ENCODE results near the gene ATXN7.

Gene ATXN7

GRCh38 chr3:63867225-63867624, 3.6 kb downstream of the ATXN7 start:
- DNase-seq, result no peak

DNA sequence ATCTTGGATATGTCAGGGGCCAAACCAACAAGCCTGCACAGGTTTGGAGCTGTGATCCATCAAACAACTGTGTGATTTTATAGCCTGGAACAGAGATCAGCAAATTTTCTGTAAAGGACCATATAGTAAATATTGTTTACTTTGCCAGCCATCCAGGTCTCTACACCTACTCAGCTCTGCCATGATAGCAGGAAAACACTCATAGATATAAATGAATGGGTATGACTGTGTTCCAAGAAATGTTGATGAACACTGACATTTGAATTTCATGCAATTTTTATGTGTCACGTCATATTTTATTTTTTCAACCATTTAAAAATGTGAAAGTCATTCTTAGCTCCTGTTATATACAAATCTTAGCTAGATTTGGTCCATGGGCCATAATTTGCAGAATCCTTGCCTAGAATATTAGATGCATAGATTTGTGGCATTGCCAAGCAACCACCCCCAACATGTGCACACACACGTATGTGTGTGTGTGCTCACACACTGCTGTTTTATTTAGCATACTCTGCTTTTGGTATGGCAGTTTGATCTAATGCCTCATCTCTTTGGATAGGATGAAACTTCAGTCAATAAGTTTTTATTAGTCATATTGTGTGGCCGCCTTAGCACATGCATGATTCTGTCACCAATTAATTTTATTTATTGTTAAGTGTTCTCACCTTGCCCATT, 6.4 kb downstream of the ATXN7 start:
- no peak for DNase-seq

- DNase-seq, result no peak
Measured at GRCh38 chr3:63870615-63871005, 6.9 kb downstream of the ATXN7 start.

DNA sequence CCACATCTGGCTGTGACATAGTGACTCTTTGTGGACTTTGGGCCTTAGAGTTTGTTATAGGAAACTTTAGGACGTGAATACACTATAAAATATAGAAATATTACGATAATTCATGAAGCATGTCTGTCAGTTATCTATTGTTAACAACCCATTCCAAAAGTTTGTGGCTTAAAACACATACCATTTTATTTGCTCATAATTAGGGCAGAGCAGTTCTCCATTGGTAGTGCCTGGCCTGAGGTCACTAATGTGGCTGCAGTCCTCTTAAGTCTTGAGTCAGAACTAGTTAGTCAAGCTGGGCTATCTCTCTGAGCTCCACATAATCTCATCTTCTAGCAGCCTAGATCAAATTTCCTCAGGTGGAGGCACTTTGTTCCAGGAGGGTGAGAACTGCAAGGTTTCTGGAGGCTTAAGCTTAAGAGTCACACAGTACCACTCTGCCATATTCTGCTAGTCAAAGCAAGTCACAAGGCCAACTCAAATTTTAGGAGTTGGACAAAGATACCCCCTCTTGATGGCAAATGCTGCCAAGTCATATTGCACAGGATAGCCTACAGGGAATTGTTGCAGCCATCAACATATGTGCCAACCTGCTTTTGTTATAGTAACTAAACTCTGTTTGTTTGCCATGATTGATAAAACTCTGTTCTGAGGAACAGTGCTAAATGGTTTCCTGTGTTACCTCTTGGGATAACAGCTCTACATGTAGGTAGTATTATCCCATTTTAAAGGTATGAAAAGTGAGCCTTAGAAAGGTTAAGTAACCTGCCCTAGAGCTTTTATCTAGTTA, 8.7 kb downstream of the ATXN7 start:
- DNase-seq, result no peak

- DNase-seq, result no peak
Measured at GRCh38 chr3:63874769-63875168, 11.1 kb downstream of the ATXN7 start.

GRCh38 chr3:63875510-63875909, 11.8 kb downstream of the ATXN7 start:
- no peak for DNase-seq

- no peak for DNase-seq
Measured at GRCh38 chr3:63876260-63876659, 12.6 kb downstream of the ATXN7 start.

DNA sequence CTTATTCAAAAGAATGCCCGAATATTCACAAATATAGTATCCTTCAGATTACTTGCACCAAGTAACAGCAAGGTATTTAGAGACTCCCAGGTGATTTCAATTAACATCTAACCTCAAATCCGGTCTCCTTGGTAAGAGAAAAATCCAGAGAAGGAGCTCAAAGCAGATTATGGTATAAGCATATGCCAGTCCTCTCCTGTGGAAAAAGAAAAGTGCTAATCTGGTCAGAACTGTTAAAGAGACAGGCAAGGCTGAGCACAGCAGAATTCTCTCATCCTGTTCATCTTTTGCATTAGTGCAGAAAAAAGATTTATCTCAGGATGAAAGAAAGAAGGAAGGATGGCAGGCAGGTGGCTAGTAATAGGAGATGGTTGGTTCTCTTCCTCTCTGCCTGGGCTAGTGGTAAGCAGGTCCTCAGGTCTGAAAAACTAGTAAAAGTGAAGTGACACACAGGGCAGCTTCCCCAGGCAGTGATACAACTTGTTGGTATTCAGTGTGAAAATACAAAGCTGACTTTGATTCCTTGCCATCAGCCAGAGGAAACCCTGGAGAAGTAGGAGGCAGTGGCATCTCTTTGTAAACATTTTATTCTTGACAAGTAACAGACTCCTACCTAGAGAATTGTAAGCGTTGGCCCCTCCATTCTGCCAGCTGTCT, 14.2 kb downstream of the ATXN7 start:
- DNase-seq, result no peak

GRCh38 chr3:63878394-63879060, 14.9 kb downstream of the ATXN7 start:
- no peak for DNase-seq

DNA sequence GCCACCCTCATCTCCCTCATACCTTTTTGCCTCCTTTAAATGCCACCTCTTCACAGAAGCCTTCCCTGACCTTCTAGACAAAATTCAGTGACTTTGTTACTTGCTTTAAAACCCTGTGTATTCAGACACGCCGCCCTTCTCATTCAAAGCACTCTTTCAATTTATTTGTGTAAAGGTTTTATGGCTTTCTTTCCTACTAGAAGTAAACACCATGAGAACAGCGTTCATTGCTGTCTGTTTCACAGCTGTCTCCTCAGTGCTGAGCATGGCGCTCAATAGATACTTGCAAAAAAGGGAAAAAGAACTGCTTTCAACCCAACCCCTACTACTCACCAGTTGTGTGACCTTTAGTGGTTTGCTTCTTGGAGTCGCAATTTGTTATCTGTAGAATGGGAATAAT, 17.0 kb downstream of the ATXN7 start:
- DNase-seq, result no peak

- no peak for DNase-seq
Measured at GRCh38 chr3:63886858-63887257, 23.2 kb downstream of the ATXN7 start.

DNA sequence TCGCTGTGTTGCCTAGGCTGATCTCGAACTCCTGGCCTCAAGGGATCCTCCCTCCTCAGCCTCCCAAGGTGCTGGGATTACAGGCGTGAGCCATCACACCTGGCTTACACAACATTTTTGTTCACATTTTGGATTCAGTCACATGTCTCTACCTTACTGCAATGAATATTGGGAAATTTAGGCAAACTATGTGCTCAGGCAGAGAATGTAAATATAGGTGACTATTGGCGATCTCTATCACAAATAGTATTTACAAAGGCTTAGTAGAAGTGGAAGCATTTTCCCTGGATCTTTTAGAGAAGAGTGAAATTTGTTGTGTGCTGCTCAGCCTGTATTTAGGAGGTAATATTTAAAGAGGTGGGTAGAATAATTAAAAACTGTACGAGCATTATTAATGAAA, 27.9 kb downstream of the ATXN7 start:
- no peak for DNase-seq

DNA sequence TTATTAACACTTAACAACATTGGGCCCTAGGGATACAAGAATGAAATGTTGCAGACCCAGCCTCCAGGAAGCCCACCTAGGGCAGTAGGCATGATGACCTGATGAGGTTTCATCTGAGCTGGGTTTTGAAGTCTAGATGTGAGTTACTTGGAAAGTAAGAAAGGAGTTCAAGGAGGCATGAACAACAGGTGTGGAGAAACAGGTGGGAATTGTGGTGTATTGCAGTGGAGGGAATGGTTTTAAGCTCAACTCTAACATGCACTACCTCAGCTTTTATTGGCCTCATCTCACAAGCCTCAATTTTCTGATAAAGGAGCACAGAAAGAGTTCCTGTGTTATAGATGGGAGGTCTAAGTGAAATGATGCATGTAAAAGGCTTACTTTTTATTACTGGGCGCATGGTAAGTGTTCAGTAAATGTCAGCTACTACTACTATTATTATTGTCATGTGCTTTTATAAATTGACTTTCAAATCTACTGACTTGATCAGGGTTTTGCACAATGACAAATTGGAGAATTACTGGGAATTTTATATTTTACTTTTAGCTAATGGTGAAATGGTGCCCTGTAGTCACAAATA, 29.2 kb downstream of the ATXN7 start:
- no peak for DNase-seq

DNA sequence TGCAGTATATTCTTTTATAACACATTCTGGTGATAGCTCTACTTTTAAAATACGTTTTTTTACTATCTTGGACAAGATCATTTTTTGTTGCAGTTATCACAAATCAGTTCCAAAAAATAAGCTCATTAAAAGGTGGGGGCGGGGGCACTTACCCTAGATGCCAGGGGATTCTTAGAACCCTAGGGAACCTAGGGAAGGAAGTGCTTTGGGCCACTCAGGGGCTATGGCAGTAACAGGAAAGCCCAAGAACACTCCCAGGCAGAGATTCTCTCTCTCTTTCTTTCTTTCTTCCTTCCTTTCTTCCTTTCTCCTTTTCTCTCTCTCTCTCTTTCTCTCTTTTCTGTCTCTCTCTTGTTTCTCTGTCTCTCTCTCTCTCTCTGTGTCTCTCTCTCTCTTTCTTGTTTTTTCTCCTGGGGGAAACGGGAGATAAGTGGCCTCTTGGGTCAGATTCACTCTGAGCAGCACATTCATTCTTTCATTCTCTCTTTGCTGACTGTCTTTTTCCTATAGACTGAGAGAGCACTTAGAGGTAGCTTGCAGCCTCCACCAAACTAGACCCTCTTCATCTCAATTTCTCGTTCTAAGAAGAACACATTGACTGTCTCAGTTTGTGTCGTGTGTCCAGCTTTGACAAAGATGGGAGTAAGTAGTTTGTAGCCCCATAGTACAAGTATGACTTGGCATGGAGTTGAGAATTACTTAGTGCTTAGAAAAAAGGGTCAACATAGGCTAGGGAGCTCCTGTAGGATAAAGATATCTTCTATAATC, 31.9 kb downstream of the ATXN7 start:
- no peak for DNase-seq

DNA sequence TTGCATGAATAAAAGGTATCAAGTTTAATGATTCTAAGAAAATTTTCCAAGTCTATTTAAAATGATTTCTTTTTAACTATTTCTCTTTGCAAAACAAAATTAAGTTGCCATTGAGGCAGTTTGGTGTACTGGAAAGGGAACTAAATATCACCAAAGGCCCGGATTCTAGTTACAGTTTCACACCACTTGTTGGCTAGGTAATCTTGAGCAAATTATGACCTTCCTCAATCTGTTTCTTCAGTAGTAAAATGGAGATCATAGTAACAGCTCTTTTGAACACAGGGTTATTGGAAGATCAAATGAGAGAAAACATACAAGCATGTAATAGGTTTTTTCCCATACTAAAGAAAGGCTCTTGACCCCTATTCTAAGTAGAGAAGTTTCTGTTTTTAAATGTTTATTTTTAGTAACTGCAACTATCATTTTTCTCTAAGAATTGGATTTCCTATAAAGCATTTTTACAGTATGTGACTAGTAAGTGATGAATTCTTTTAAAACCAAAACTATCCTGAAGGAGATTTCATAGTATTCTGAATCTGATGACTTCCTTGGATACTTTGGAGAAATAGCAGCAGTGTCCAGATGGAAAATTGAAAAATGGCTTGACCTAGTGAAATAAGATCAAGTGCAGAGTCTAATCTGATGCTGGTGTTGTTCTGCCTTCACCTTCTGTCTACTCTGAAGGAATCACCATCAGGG, 32.8 kb downstream of the ATXN7 start:
- DNase-seq, result no peak

- no peak for DNase-seq
Measured at GRCh38 chr3:63900010-63900409, 36.3 kb downstream of the ATXN7 start.

DNA sequence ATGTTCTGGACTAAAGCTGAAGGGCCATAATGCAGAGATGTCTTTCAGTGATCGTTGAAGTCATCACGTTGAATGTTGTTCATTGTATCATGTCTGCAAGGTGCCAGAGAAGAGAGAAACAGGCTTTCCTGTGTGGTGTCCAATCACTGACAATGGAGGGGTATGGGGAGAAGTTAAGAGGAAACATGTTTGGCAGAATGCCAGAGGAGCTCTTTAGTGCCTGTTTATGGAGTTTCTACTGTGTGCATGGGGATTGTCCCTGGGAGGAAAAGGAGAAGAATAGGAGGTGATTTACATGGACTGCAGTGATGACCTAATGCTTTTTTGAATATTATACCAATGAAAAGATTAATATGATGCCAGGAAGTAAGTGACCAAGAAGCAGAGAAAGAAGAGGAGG, 36.8 kb downstream of the ATXN7 start:
- no peak for DNase-seq

GRCh38 chr3:63905731-63906620, 42.3 kb downstream of the ATXN7 start:
- DNase-seq, result no peak

GRCh38 chr3:63908081-63908736, 44.5 kb downstream of the ATXN7 start:
- no peak for DNase-seq

DNA sequence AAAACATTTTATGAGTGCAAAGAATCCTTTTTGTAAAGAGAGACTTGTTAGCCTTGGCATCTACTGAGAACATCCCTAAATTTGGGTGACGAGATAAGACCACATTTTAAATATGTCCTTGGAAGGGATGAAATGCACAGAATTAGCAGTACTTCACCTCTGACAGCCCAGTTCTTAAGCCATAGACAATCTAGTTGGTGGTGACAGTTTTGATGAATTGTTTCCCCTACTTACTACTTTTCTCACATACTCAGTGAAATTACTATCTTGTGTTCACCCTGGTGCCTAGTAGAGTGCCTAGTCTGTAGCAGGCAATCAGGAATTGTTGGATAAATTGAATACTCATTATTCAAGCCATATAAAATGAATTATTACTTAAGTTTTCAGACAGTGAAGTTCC, 45.1 kb downstream of the ATXN7 start:
- no peak for DNase-seq

Data from CD4-positive, alpha-beta T cell treated with Interleukin-1 beta for 1 hour (primary cell).